ENCODE results near the gene ANLN.

DNA sequence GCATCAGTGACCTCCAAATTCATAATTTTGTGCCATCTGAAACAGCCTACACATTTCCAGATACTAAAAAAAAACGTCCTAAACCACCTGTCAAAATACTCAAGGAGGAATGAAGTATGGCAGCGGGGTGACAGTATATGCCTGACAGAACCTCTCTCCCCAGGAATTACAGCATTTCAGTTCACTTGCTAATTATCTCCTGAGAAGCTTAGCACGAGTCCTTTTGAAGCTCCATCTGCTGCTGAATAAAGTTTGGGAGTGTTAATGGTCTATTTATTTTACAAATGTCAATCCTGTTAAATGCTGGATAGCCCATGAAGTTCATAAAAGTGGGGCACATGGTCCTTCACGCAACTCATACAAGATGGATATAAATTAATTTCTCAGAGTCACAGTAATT is 29.4 kb upstream of the ANLN start:
- TF ChIP-seq, protein P1, sequence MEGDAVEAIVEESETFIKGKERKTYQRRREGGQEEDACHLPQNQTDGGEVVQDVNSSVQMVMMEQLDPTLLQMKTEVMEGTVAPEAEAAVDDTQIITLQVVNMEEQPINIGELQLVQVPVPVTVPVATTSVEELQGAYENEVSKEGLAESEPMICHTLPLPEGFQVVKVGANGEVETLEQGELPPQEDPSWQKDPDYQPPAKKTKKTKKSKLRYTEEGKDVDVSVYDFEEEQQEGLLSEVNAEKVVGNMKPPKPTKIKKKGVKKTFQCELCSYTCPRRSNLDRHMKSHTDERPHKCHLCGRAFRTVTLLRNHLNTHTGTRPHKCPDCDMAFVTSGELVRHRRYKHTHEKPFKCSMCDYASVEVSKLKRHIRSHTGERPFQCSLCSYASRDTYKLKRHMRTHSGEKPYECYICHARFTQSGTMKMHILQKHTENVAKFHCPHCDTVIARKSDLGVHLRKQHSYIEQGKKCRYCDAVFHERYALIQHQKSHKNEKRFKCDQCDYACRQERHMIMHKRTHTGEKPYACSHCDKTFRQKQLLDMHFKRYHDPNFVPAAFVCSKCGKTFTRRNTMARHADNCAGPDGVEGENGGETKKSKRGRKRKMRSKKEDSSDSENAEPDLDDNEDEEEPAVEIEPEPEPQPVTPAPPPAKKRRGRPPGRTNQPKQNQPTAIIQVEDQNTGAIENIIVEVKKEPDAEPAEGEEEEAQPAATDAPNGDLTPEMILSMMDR (IDR thresholded peaks at IDR 0.05; ENCODE audit: insufficient read depth, low read length, poor library complexity, severe bottlenecking) = no peak
- no peak for TF ChIP-seq EZH2phosphoT487 (conservative IDR thresholded peaks at IDR 0.05; ENCODE audit: low read length)

Measured in SU-DHL-6 (cell line).